ENCODE measurements around the gene NRCAM. TPM values are rescaled to one million over a fixed set of nuclear protein-coding genes. Genes with fewer than 3 reads are reported as not detected.

The NRCAM gene
- total RNA-seq, 6 donors from 2014 or later = 2.5 to 23.0 (median 5.0) TPM

DNA sequence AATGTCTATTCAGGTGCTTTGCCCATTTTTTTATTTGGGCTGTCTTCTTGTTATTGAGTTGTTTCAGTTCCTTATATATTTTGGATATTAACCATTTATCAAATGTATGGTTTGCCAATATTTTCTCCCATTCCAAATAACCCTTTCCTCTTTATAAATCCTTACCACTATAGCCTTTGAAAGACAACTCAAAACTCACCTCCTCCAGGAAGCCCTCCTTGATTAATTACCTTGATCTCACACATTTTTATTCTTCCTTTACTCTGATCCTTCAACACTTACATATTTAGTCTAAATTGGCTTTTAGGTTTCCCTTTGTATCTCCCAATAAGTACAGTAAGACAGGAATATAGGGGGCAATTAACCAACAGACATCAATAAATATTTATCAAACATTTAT lies 42.9 kb downstream of the NRCAM start:
- Histone ChIP-seq H3K4me1 (peaks cover 0 to 5% (median 0%) of the 10 kb centered on the region in 4 donors), H3K4me3 (no peak overlapping the region), H3K9me3 (no peaks in the 10 kb centered on the region), H3K27me3 (no peaks in the 10 kb centered on the region), H3K36me3 (no peaks in the 10 kb centered on the region), H3K27ac (no peak overlapping the region)
- ATAC-seq (ENCODE audit: low FRiP score in 2 of 2) (no peak), DNase-seq (no peak)
- TF ChIP-seq, protein P1, sequence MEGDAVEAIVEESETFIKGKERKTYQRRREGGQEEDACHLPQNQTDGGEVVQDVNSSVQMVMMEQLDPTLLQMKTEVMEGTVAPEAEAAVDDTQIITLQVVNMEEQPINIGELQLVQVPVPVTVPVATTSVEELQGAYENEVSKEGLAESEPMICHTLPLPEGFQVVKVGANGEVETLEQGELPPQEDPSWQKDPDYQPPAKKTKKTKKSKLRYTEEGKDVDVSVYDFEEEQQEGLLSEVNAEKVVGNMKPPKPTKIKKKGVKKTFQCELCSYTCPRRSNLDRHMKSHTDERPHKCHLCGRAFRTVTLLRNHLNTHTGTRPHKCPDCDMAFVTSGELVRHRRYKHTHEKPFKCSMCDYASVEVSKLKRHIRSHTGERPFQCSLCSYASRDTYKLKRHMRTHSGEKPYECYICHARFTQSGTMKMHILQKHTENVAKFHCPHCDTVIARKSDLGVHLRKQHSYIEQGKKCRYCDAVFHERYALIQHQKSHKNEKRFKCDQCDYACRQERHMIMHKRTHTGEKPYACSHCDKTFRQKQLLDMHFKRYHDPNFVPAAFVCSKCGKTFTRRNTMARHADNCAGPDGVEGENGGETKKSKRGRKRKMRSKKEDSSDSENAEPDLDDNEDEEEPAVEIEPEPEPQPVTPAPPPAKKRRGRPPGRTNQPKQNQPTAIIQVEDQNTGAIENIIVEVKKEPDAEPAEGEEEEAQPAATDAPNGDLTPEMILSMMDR (IDR thresholded peaks at IDR 0.05) = no peak
- TF ChIP-seq EP300 (IDR thresholded peaks at IDR 0.05) = no peak
- no peak for TF ChIP-seq POLR2A (IDR thresholded peaks at IDR 0.05)
- no peak for TF ChIP-seq POLR2AphosphoS5 (IDR thresholded peaks at IDR 0.05)

GRCh38 chr7:108409146-108409545 lies 47.1 kb downstream of the NRCAM start:
- TF ChIP-seq POLR2A (IDR thresholded peaks at IDR 0.05) (no peak), EP300 (IDR thresholded peaks at IDR 0.05) (no peak), POLR2AphosphoS5 (IDR thresholded peaks at IDR 0.05) (no peak)
- TF ChIP-seq, protein P1 (IDR thresholded peaks at IDR 0.05) = no peak
- Histone ChIP-seq H3K9me3 (no peaks in the 10 kb centered on the region), H3K4me1 (no peaks in the 10 kb centered on the region), H3K36me3 (no peaks in the 10 kb centered on the region), H3K27ac (no peak overlapping the region), H3K27me3 (no peaks in the 10 kb centered on the region), H3K4me3 (no peak overlapping the region)
- ATAC-seq (ENCODE audit: low FRiP score in 2 of 2) (no peak), DNase-seq (no peak)
- WGBS, 2 donors = 87 to 90% methylated on average over 6 of the region's 6 CpGs

GRCh38 chr7:108408296-108408991 lies 47.8 kb downstream of the NRCAM start:
- DNase-seq (no peak), ATAC-seq (ENCODE audit: low FRiP score in 2 of 2) (no peak)
- Histone ChIP-seq H3K4me3 (no peak overlapping the region), H3K27ac (no peak overlapping the region), H3K36me3 (no peaks in the 10 kb centered on the region), H3K4me1 (no peaks in the 10 kb centered on the region), H3K9me3 (no peaks in the 10 kb centered on the region), H3K27me3 (no peaks in the 10 kb centered on the region)
- TF ChIP-seq POLR2AphosphoS5 (IDR thresholded peaks at IDR 0.05) (no peak), POLR2A (IDR thresholded peaks at IDR 0.05) (no peak)
- TF ChIP-seq, protein P1 (IDR thresholded peaks at IDR 0.05) = no peak
- 68 to 73% methylated on average over 7 of the region's 7 CpGs for WGBS, 2 donors

GRCh38 chr7:108407676-108408075 lies 48.6 kb downstream of the NRCAM start:
- TF ChIP-seq EP300 (IDR thresholded peaks at IDR 0.05) (no peak), POLR2A (IDR thresholded peaks at IDR 0.05) (no peak), POLR2AphosphoS5 (IDR thresholded peaks at IDR 0.05) (no peak)
- TF ChIP-seq, protein P1 (IDR thresholded peaks at IDR 0.05) = no peak
- no peak for ATAC-seq (ENCODE audit: low FRiP score in 2 of 2)
- Histone ChIP-seq H3K27ac (no peak overlapping the region), H3K4me3 (no peak overlapping the region), H3K4me1 (no peaks in the 10 kb centered on the region), H3K36me3 (no peaks in the 10 kb centered on the region), H3K9me3 (no peaks in the 10 kb centered on the region), H3K27me3 (no peaks in the 10 kb centered on the region)
- no peak for DNase-seq
- 93 to 97% methylated on average over 2 of the region's 2 CpGs for WGBS, 2 donors
